HG02938 (cell line): ENCODE measurements around the gene WWOX.

Experiments
- ATAC-seq: cut with Tn5 transposase; IDR thresholded peaks from one replicate; pipeline ENCODE4 v1.9.1; 2021; ENCODE audit warnings: mild to moderate bottlenecking, moderate library complexity; ENCODE audit not compliant: unreplicated experiment

The WWOX gene

GRCh38 chr16:78745108-78746019, 645.9 kb downstream of the WWOX start:
- no peak for ATAC-seq

DNA sequence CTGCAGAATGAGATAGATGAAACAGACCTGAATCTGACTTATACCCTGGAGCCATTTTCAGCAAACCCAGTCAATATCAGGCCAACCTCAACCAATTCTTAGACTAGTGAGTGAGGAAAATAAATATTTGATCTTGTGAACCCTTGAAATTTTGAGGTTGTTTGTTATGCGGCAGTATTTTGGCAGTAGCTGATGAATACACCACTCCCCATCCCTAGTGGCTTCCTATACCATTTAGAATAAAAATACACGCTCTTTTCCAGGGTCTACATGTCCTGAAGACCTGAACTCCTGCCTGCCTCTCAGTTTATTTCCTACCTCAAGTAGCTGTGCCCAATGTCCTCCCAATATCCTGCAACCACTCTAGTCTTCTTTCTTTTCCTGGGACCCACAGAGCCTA, 647.3 kb downstream of the WWOX start:
- ATAC-seq, result no peak

DNA sequence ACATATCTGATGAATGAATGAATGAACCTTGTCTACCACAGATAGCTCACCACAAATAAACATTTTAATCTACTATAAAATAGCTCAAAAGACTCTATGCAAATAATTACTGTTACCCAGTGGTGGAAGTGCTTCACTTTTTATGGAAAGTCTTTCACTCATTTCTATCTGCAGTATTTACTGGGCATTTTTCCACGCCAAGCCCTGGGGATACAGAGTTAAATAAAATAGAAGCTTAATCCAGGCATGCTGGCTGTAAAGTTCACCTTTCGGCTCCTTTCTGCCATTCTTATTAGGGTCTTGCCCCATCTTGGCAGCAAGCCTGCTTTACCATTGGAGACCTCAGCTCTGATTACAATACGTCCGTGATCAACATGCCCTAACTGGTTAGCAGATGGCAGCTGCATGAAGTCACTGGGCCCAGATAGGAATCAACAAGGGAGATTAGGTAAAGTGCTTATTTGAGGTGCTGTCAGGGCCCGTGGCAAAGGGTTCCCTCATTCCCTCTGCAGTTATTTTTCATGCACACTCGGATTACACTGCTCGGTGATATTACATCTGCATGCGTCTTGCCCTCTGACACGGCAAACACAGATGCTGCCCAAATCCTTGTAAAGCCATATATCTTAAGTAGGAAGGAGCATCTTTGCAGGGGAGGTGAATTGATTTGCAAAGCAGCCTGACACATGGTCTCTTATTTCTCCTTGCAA, 648.9 kb downstream of the WWOX start:
- ATAC-seq, result no peak

GRCh38 chr16:78749745-78750268, 650.4 kb downstream of the WWOX start:
- peak; percentile 74 for ATAC-seq

- no peak for ATAC-seq
These were observed 651.2 kb downstream of the WWOX start for GRCh38 chr16:78750611-78751010.

DNA sequence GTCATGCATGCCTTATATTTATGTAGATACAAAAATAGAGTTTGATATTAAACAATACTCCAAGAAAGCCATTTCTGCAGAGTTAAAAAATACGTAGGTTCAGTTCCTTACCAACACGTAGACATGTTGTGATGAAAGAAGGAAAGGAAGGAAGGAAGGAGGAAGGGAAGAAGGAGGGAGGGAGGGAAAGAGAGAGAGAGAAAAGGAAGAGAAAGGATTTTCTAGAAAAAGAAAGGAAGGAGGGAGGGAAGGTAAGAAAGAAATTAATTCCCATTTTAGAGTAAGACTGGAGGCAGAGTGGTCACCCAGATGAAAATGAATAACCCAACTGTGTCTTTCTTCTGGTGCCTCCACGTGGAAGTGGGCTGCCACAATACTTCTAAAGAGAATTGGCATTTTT, 652.1 kb downstream of the WWOX start:
- no peak for ATAC-seq

GRCh38 chr16:78754713-78755112, 655.3 kb downstream of the WWOX start:
- ATAC-seq, result no peak

DNA sequence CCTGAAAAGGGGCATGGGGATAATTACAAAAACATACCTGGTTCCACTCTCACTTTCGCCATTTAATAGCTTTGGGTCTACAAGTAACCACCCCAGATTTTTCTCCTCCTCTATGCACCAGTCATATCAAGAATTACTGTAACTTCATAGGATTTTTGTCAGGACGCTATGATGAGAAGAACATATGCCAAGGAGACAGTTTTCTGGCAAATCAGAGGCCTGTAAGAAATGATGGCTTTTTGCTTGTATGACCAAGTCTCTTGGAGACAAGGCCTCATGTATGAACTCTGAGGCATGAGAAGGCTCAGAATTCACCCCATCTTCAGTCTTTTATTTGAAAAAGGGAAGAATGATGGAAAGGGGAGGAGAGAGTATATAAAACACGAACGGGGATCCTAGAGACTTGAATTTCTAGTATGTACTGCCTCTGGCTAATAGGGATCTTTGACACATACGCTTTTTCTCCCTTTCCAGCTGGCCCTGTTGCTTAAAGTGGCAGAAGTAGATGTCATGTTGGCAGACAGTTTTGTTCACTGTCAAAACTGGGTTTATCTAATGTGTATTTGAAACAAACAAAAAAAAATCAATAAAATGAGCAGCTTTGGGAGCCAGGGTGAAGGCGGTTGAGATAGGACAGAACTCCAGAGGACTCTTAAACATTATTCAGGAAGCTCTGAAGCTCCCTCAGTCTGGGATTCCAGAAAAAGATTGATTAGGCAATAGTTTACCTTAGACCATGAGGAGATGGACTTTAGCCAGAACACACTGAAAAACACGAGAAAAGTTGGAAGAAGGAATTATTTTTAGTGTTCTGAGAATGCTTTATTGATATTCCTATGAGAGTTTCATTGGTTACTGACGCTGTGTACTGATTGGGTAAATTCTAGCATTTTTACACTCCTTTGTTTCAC, 656.6 kb downstream of the WWOX start:
- ATAC-seq, result no peak

- ATAC-seq, result no peak
These were observed 660.1 kb downstream of the WWOX start for GRCh38 chr16:78759596-78759995.

GRCh38 chr16:78760611-78761010, 661.2 kb downstream of the WWOX start:
- ATAC-seq, result no peak

- peak; percentile 95 for ATAC-seq
These were observed 662.0 kb downstream of the WWOX start for GRCh38 chr16:78761427-78761826.

DNA sequence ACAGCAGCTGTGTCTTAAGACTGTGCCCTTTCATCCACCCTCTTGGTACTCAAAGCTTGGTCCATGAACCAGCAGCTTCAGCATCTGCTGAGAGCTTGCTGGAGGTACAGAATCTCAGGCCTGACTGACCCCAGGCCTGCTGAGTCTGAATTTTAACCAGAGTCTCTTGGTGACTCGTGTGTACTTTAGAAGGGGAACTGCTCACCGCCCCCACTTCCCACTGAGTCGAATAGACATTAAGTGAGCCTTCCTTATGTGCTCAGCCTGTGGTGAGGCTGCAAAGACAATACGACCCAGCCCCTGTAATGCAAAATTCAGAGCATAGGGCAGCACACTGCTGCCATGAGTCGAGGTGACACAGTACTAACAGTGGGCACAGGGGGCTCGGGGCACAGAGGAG, 662.8 kb downstream of the WWOX start:
- ATAC-seq, result peak; percentile 47

DNA sequence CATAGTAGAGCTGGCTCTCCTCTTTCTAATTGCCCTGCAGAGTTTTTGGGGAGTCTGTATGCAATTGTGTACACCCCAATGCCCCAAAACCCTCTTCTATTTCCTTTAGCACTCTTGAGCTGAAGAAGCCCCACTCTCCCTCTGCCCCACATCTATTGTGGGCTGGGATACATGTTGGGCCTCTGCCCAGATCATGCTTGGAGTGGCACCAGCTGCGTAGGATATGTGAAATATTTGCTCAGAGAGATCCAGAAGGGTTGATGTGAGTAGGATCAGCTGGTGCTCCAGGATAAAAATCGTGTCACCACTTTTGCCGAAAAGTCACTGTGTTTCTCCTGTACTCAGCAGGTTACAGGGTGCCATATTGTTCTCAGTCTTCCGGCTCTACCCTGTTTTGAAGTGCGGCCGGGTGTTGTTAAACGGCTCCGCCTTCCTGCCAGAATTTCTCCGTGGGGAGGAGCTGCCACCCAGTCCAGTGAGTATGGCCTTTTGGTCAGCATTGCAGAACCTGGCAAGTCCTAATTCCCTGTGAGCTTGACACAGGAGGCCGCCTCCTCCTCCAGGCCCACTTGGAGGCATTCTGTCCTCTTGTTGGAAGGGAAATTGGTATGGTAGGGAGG, 664.5 kb downstream of the WWOX start:
- no peak for ATAC-seq

DNA sequence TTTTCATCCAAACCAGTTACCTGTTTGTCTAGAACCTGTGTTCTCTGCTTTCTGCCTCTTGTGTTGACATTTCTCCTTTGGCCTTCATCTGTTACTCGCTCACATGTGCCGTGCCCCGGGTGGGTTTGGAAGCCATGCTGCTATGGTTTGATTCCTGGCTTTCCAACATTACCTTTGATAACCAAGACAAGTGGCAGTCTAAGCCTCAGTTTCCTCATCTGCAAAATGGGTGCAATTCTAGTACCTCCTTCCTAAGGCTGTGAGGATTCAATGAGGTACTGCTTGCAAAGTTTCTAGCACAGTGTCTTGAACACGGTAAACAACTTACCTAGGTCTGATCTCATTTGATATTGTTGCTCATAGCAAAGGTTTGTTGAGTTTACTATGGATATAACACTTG, 665.0 kb downstream of the WWOX start:
- no peak for ATAC-seq

- ATAC-seq, result no peak
These were observed 668.8 kb downstream of the WWOX start for GRCh38 chr16:78768226-78768625.

DNA sequence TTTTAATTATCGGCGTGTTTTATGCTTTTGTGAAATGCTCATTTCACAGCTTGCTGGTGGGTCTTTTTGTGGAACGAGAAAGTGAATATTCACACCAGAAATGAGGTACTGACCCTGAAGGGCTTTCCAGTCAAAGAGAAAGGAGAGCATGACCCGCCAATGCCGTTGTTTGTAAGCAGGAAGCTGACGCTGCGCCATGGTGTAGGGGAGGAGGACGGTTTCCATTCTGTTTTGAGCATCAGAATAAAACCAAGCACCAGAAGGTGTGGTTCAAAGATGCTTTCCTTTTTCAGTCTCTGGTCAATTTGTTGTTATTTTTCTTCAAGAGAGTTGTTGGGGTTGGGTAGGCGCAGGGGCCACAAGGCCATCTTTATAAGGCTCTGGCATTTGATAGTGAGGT, 669.3 kb downstream of the WWOX start:
- no peak for ATAC-seq

- ATAC-seq, result no peak
These were observed 671.1 kb downstream of the WWOX start for GRCh38 chr16:78770353-78771091.

GRCh38 chr16:78773291-78773702, 673.8 kb downstream of the WWOX start:
- no peak for ATAC-seq

GRCh38 chr16:78773706-78774105, 674.3 kb downstream of the WWOX start:
- ATAC-seq, result no peak

- ATAC-seq, result no peak
These were observed 675.7 kb downstream of the WWOX start for GRCh38 chr16:78775161-78775561.
